Breast epithelium (tissue), 4 donors: Measurements from ENCODE around the gene GRIK1. TPM values are rescaled to one million over a fixed set of nuclear protein-coding genes. Genes with fewer than 3 reads are reported as not detected.

Experiments used
- DNase-seq, 2 donors: peaks; one replicate each; pipeline ENCODE4 v3.0.0-alpha.2; 2019; ENCODE audit warnings: low spot score in 2 of 2
- H3K27ac ChIP-seq, 2 donors: fragments of 200-600 bp; sonication (generic) in 1 of 2; one replicate each; pipeline ENCODE4 v1.5.1; 2016 to 2019; ENCODE audit warnings: mild to moderate bottlenecking in 1 of 2
- H3K27me3 ChIP-seq, 2 donors: fragments of 200-600 bp; sonication (generic) in 1 of 2; one replicate each; pipeline versions ENCODE4 v1.5.1 to v1.6.0; 2017 to 2019; ENCODE audit warnings: control low read depth in 1 of 2, mild to moderate bottlenecking in 1 of 2
- H3K36me3 ChIP-seq: fragments of 200-600 bp; one replicate; pipeline ENCODE4 v1.5.1; 2019
- H3K4me1 ChIP-seq, 2 donors: fragments of 200-600 bp; sonication (generic); one replicate each; pipeline ENCODE4 v1.5.1; 2016 to 2019; ENCODE audit warnings: control low read depth in 1 of 2
- H3K4me3 ChIP-seq, 3 donors: fragments of 200-600 bp; sonication (generic); 1 replicate in 2 of 3; 2 replicates in 1 of 3; pipeline ENCODE4 v1.5.1; 2016 to 2019; ENCODE audit warnings: mild to moderate bottlenecking in 3 of 3, moderate library complexity in 2 of 3
- H3K9me3 ChIP-seq, 2 donors: fragments of 200-600 bp; sonication (generic) in 1 of 2; one replicate each; pipeline ENCODE4 v1.5.1; 2016 to 2019; ENCODE audit warnings: control low read depth in 1 of 2
- CTCF ChIP-seq, 3 donors: fragments of 450-650 bp; IDR thresholded peaks; one replicate each; pipeline ENCODE4 v1.5.1; 2016 to 2017; ENCODE audit warnings: antibody characterized with exemption in 3 of 3, mild to moderate bottlenecking in 3 of 3, moderate library complexity in 3 of 3
- POLR2A ChIP-seq: fragments of 450-650 bp; IDR thresholded peaks from one replicate; pipeline ENCODE4 v1.6.1; 2016; ENCODE audit warnings: antibody characterized with exemption, mild to moderate bottlenecking, moderate library complexity
- POLR2AphosphoS5 ChIP-seq, 3 donors: sonication (generic); formaldehyde crosslinking; IDR thresholded peaks; one replicate each; pipeline ENCODE4 v1.6.1; 2017; ENCODE audit warnings: antibody characterized with exemption in 3 of 3
- intact Hi-C: fragments of 100-400 bp; cut with DNase I; formaldehyde crosslinking; loops from one replicate; pipeline ENCODE4 v1.15.1; 2023; ENCODE audit warnings: low total_unique reads
- total RNA-seq, 3 donors: library from RNA; depleted of rRNA; stranded (reverse); fragments of >200 nt; gene quantifications; one replicate each; pipeline ENCODE4 v1.1.0, GENCODE V29; 2016

Gene GRIK1
- total RNA-seq, 3 donors from 2014 or later, result 0.33 to 1.3 TPM; not detected in 1

DNA sequence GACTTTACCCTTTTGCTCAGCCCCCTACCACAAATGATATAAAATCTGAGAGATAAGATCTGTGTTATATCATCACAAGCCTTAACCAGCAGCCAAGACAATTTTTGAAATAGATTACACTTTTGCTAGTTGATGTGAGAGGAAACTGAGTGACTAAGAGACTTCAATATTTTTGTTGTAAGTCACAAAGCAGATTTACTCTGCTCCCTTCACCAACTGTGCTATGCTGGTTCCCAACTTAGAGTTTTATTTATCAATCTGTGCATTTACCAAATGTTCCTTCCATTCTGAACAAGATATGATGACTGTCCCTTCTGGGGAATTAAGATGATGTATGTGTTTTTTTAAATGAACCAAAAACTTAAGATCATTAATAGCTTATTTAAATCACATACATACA, 12.1 kb upstream of the GRIK1 start:
- intact Hi-C loops, result no loop called here

GRCh38 chr21:29949991-29950390, 10.2 kb upstream of the GRIK1 start:
- TF ChIP-seq POLR2AphosphoS5 (IDR thresholded peaks at IDR 0.05), result no peak
- no peak for TF ChIP-seq POLR2A
- TF ChIP-seq CTCF (IDR thresholded peaks at IDR 0.05), result no peak
- no peak overlapping the region for H3K27ac ChIP-seq
- no peaks in the 10 kb centered on the region for H3K4me1 ChIP-seq
- H3K27me3 ChIP-seq, result no peaks in the 10 kb centered on the region
- no peaks in the 10 kb centered on the region for H3K36me3 ChIP-seq
- intact Hi-C loops, result loop anchor here (5.0 kb wide), 1 partner anchor 333 kb away; no protein-coding TSS in a partner anchor
- no peak for DNase-seq
- no peak overlapping the region for H3K4me3 ChIP-seq
- no peaks in the 10 kb centered on the region for H3K9me3 ChIP-seq

More for the DNA sequence above, 12.1 kb upstream of the GRIK1 start:
- Histone ChIP-seq H3K9me3 (no peaks in the 10 kb centered on the region), H3K4me3 (no peak overlapping the region), H3K27ac (no peak overlapping the region), H3K36me3 (no peaks in the 10 kb centered on the region), H3K27me3 (no peaks in the 10 kb centered on the region), H3K4me1 (no peaks in the 10 kb centered on the region)
- no peak for DNase-seq
- TF ChIP-seq POLR2AphosphoS5 (IDR thresholded peaks at IDR 0.05), result no peak
- TF ChIP-seq POLR2A, result no peak
- no peak for TF ChIP-seq CTCF (IDR thresholded peaks at IDR 0.05)

DNA sequence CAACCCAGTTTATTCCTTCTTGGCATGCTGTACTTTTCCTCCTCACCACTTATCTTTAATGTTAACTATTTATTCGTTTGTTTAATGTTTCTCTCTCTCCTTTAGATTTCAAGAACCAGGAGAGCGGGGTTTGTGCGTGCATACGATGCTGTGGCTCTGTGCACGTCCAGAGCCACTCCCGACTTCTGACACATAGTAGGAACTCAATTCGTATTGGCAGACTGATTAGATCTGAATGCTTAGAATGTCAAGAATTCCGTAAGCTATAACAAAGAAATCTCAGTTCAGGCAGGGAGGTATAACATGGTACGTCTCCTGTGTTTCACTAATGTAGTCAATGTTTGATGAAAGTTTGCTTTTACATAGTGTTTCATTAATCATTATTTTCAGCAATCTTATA, 7.3 kb upstream of the GRIK1 start:
- Histone ChIP-seq H3K27ac (no peak overlapping the region), H3K4me3 (no peak overlapping the region)

GRCh38 chr21:29943885-29944284, 4.1 kb upstream of the GRIK1 start:
- peaks cover 0 to 3% of the 10 kb centered on the region in 2 donors for H3K4me1 ChIP-seq
- intact Hi-C loops, result no loop called here
- H3K9me3 ChIP-seq, result no peaks in the 10 kb centered on the region
- peaks cover 0 to 25% of the 10 kb centered on the region in 2 donors for H3K27me3 ChIP-seq
- no peak overlapping the region for H3K4me3 ChIP-seq
- H3K27ac ChIP-seq, result no peak overlapping the region
- TF ChIP-seq CTCF (IDR thresholded peaks at IDR 0.05), result no peak
- TF ChIP-seq POLR2A, result no peak
- TF ChIP-seq POLR2AphosphoS5 (IDR thresholded peaks at IDR 0.05), result no peak
- no peaks in the 10 kb centered on the region for H3K36me3 ChIP-seq
- DNase-seq, result no peak

More for the DNA sequence above, 7.3 kb upstream of the GRIK1 start:
- Histone ChIP-seq H3K4me1 (no peaks in the 10 kb centered on the region), H3K9me3 (no peaks in the 10 kb centered on the region), H3K36me3 (no peaks in the 10 kb centered on the region), H3K27me3 (peaks cover 0 to 1% of the 10 kb centered on the region in 2 donors)
- intact Hi-C loops, result loop anchor here (5.0 kb wide), 1 partner anchor 330 kb away; no protein-coding TSS in a partner anchor
- TF ChIP-seq POLR2AphosphoS5 (IDR thresholded peaks at IDR 0.05), result no peak
- TF ChIP-seq CTCF (IDR thresholded peaks at IDR 0.05), result no peak
- no peak for TF ChIP-seq POLR2A
- no peak for DNase-seq

GRCh38 chr21:29942034-29942433, 2.2 kb upstream of the GRIK1 start:
- Histone ChIP-seq H3K4me1 (peaks cover 0 to 3% of the 10 kb centered on the region in 2 donors), H3K36me3 (no peaks in the 10 kb centered on the region), H3K4me3 (no peak overlapping the region), H3K9me3 (no peaks in the 10 kb centered on the region), H3K27me3 (peaks cover 0 to 38% of the 10 kb centered on the region in 2 donors), H3K27ac (no peak overlapping the region)
- DNase-seq, result no peak
- TF ChIP-seq POLR2AphosphoS5 (IDR thresholded peaks at IDR 0.05) (no peak), POLR2A (no peak), CTCF (IDR thresholded peaks at IDR 0.05) (no peak)
- intact Hi-C loops, result no loop called here
